Endothelial cell (in vitro differentiated cells): ENCODE results near the gene ZSWIM6. TPM values are rescaled to one million over a fixed set of nuclear protein-coding genes. Genes with fewer than 3 reads are reported as not detected.

Source experiments
- DNase-seq: peaks from one replicate; pipeline ENCODE4 v3.0.0; 2021; ENCODE audit warnings: low spot score
- H3K27ac Mint-ChIP-seq: one replicate; pipeline ENCODE4 v1.8.0; 2021; ENCODE audit warnings: mixed read lengths, inconsistent platforms; ENCODE audit not compliant: unreplicated experiment
- H3K27me3 Mint-ChIP-seq: one replicate; pipeline ENCODE4 v1.8.0; 2021; ENCODE audit warnings: mild to moderate bottlenecking, moderate library complexity, mixed read lengths, inconsistent platforms; ENCODE audit not compliant: unreplicated experiment
- H3K36me3 Mint-ChIP-seq: one replicate; pipeline ENCODE4 v1.8.0; 2021; ENCODE audit warnings: mild to moderate bottlenecking, low read depth, mixed read lengths, inconsistent platforms; ENCODE audit not compliant: unreplicated experiment
- H3K4me1 Mint-ChIP-seq: one replicate; pipeline ENCODE4 v1.8.0; 2021; ENCODE audit warnings: mild to moderate bottlenecking, mixed read lengths, inconsistent platforms; ENCODE audit not compliant: unreplicated experiment
- H3K4me3 Mint-ChIP-seq: one replicate; pipeline ENCODE4 v1.8.0; 2021; ENCODE audit warnings: mild to moderate bottlenecking, mixed read lengths, inconsistent platforms; ENCODE audit not compliant: unreplicated experiment
- H3K9me3 Mint-ChIP-seq: one replicate; pipeline ENCODE4 v1.8.0; 2021; ENCODE audit warnings: mixed read lengths, inconsistent platforms; ENCODE audit not compliant: unreplicated experiment
- CTCF ChIP-seq: fragments of 200-600 bp; sonication (generic); IDR thresholded peaks from one replicate; pipeline ENCODE4 v1.5.0; 2021; ENCODE audit warnings: antibody characterized with exemption; ENCODE audit not compliant: unreplicated experiment
- total RNA-seq: library from RNA; stranded (reverse); fragmentation: NEBNext Ultra II Directional; extraction: Animal tissue kit (Norgen Biotek cat#: 25700); gene quantifications from one replicate; pipeline ENCODE4 v1.2.1, GENCODE V29; 2021; ENCODE audit not compliant: unreplicated experiment

Gene ZSWIM6
- total RNA-seq, 1 donor from 2014 or later = 77.0 TPM

DNA sequence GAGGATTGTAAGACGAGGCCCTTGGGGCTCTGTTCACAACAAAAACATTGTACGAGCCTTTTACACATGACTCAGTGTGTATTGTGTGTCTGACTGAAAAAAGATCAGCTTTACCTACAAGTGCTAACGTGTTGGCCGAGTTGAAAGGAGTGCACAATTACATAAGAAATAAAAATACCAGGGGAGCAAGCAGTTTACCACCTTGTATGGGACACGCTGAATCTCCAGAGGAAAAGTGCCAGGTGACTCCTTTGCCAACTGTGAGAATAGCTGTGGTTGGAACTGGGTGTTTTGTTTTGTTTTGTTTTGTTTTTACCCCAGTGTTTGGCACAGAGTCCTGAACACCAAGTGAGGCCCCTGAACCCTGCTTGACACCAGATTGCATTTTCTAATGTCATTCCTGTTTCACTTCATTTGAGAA lies 32.8 kb upstream of the ZSWIM6 start:
- no peak overlapping the region for H3K27ac Mint-ChIP-seq
- TF ChIP-seq CTCF = no peak
- peaks cover 23% of the 10 kb centered on the region for H3K4me1 Mint-ChIP-seq
- DNase-seq = no peak
- no peaks in the 10 kb centered on the region for H3K36me3 Mint-ChIP-seq
- H3K27me3 Mint-ChIP-seq = peaks cover 3% of the 10 kb centered on the region
- no peaks in the 10 kb centered on the region for H3K9me3 Mint-ChIP-seq
- H3K4me3 Mint-ChIP-seq = no peak overlapping the region

- Mint-ChIP-seq H3K36me3 (no peaks in the 10 kb centered on the region), H3K27me3 (no peaks in the 10 kb centered on the region), H3K4me3 (no peak overlapping the region), H3K4me1 (peaks cover 21% of the 10 kb centered on the region), H3K27ac (no peak overlapping the region), H3K9me3 (no peaks in the 10 kb centered on the region)
- TF ChIP-seq CTCF = no peak
- no peak for DNase-seq
These were observed 30.5 kb upstream of the ZSWIM6 start for GRCh38 chr5:61301341-61302199.

GRCh38 chr5:61302200-61302563 lies 29.9 kb upstream of the ZSWIM6 start:
- TF ChIP-seq CTCF = no peak
- Mint-ChIP-seq H3K9me3 (no peaks in the 10 kb centered on the region), H3K27ac (no peak overlapping the region), H3K4me1 (peaks cover 23% of the 10 kb centered on the region), H3K4me3 (no peak overlapping the region), H3K27me3 (no peaks in the 10 kb centered on the region), H3K36me3 (no peaks in the 10 kb centered on the region)
- no peak for DNase-seq

GRCh38 chr5:61303346-61303745 lies 28.7 kb upstream of the ZSWIM6 start:
- DNase-seq = no peak
- Mint-ChIP-seq H3K27me3 (no peaks in the 10 kb centered on the region), H3K9me3 (no peaks in the 10 kb centered on the region), H3K36me3 (no peaks in the 10 kb centered on the region), H3K4me1 (peaks cover 13% of the 10 kb centered on the region), H3K4me3 (no peak overlapping the region), H3K27ac (no peak overlapping the region)
- no peak for TF ChIP-seq CTCF

DNA sequence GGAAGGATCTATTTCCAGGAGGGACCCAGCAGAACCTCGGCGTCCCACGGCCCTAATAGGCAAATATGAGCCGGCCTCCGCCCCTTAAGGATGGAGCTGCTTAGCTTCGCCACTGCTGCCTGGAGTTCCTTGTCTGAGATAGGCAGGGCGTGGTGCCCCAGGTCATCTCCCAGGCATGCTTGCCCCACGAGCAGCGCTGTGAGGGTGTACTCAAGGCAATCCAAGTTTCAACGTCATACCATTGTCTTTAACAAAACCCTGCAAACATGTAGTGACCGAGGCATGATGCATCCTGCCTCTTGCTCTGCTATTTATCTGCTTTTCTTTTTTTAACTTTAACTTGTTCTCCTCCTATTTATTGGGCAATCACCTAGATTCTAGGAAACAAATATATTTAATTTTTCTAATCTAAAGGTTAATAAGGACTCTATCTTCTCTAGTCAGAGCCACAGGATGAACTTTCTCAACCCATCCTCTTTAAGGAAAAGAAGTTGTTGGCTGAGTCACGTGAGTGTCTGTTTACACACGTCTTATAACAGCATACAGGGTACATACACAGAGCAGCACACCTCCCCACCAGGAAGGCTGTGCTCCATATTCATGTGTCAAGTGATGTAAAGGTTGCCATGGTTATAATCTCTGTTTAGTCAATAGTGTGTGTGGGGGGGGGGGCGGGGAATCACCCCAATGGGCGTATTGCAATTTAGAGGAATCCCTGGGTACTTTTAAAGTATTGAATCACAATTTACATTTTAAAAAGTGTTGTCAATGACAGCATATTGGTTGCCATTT lies 27.3 kb upstream of the ZSWIM6 start:
- H3K27me3 Mint-ChIP-seq = no peaks in the 10 kb centered on the region
- no peaks in the 10 kb centered on the region for H3K9me3 Mint-ChIP-seq
- no peak for TF ChIP-seq CTCF
- no peak overlapping the region for H3K4me3 Mint-ChIP-seq
- no peak for DNase-seq
- no peaks in the 10 kb centered on the region for H3K36me3 Mint-ChIP-seq
- no peak overlapping the region for H3K27ac Mint-ChIP-seq
- H3K4me1 Mint-ChIP-seq = peaks cover 10% of the 10 kb centered on the region
